DMS153 treated with DMSO at 0.1 percent for 48 hours (cell line): ENCODE data around the gene SREBF2.

Experiments
- DNase-seq: peaks from one replicate; lab custom pipeline; 2025; ENCODE audit not compliant: unreplicated experiment; lab: John Stamatoyannopoulos, UW

Gene SREBF2

GRCh38 chr22:41875531-41876270, 42.8 kb downstream of the SREBF2 start:
- no peak for DNase-seq

GRCh38 chr22:41876275-41876674, 43.4 kb downstream of the SREBF2 start:
- DNase-seq, result no peak

- no peak for DNase-seq
Observed at GRCh38 chr22:41876675-41877074, 43.8 kb downstream of the SREBF2 start.

GRCh38 chr22:41880653-41881052, 47.7 kb downstream of the SREBF2 start:
- DNase-seq, result no peak

GRCh38 chr22:41883400-41883799, 50.5 kb downstream of the SREBF2 start:
- no peak for DNase-seq

GRCh38 chr22:41885116-41885515, 52.2 kb downstream of the SREBF2 start:
- no peak for DNase-seq

- no peak for DNase-seq
Observed at GRCh38 chr22:41885516-41885915, 52.6 kb downstream of the SREBF2 start.

GRCh38 chr22:41888627-41889200, 55.8 kb downstream of the SREBF2 start:
- no peak for DNase-seq

GRCh38 chr22:41891407-41891806, 58.5 kb downstream of the SREBF2 start:
- DNase-seq, result no peak

- DNase-seq, result no peak
Observed at GRCh38 chr22:41892721-41893120, 59.8 kb downstream of the SREBF2 start.

GRCh38 chr22:41893591-41894375, 60.9 kb downstream of the SREBF2 start:
- DNase-seq, result no peak

GRCh38 chr22:41898645-41899044, 65.7 kb downstream of the SREBF2 start:
- DNase-seq, result no peak

- no peak for DNase-seq
Observed at GRCh38 chr22:41899110-41899509, 66.2 kb downstream of the SREBF2 start.

GRCh38 chr22:41899992-41900651, 67.2 kb downstream of the SREBF2 start:
- DNase-seq, result no peak

- DNase-seq, result no peak
Observed at GRCh38 chr22:41900652-41901312, 67.9 kb downstream of the SREBF2 start.

- no peak for DNase-seq
Observed at GRCh38 chr22:41902016-41902415, 69.1 kb downstream of the SREBF2 start.

GRCh38 chr22:41902932-41903421, 70.1 kb downstream of the SREBF2 start:
- no peak for DNase-seq

GRCh38 chr22:41904450-41905410, 71.8 kb downstream of the SREBF2 start:
- DNase-seq, result no peak

GRCh38 chr22:41905411-41906202, 72.7 kb downstream of the SREBF2 start:
- no peak for DNase-seq
